ENCODE measurements around the gene ABCC1. TPM values are rescaled to one million over a fixed set of nuclear protein-coding genes. Genes with fewer than 3 reads are reported as not detected.
"Not testable (repeated sequence)": the region's sequence is repeated elsewhere in the genome, so short reads cannot be mapped to it uniquely, and the experiment has no call there.

Gene ABCC1
- total RNA-seq, 2 experiments from 2014 or later = 40.3 to 41.0 TPM

DNA sequence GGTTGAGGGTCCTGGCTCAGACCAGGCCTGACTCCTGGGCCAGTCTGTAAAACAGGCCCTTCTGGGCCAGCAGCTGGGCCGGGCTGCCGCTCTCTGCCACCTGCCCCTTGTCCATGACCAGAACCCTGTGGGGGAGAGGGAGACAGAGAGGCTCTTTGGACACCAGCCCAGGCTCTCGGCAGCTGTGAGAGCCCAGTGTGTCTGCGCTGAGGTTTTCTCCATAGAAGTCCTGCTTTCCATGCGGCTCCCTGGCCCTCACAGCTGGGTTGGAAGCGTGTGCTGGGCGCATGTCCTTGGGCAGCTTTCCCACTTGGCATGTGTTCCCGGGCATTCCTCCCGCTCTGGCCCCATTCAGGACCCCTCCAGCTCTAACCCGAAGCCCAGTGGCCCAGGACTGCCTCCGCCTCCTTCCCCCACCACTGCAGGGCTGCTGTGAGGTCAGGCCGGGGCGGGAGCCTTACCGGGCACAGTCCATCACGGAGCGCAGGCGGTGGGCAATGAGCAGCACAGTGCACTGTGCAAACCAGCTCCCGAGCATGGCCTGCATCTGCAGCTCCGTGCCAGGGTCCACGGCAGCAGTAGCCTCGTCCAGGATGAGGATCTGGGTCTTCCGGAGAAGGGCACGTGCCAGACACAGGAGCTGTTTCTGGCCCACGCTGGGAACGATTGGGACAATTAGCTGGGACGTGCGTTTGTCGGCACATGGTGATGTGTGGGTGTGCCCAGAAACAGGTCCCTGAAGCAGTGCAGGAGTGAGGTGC is 200.9 kb downstream of the ABCC1 start:
- Mint-ChIP-seq H3K27me3 (ENCODE audit: low read depth) (no peaks in the 10 kb centered on the region), H3K36me3 (ENCODE audit: low read depth) (no peaks in the 10 kb centered on the region), H3K9me3 (no peaks in the 10 kb centered on the region), H3K4me1 (ENCODE audit: low read depth) (no peaks in the 10 kb centered on the region), H3K27ac (no peak overlapping the region), H3K4me3 (no peak overlapping the region)
- DNase-seq = no peak
- intact Hi-C loops (cut with micrococcal nuclease) = no loop called here
- CTCF ChIA-PET = no interaction called here

DNA sequence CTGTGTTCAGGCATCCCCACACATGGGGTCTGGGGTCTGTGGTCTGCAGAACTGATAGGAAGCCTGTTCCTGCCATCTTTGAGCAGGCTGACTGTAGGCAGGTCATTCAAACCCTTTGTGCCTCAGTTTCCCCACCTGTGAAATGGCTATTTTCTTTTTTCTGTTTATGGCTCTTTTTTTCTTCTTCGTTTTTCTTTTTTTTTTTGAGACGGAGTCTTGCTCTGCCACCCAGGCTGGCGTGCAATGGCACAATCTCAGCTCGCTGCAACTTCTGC is 201.4 kb downstream of the ABCC1 start:
- intact Hi-C loops (cut with micrococcal nuclease) = no loop called here
- H3K27me3 Mint-ChIP-seq (ENCODE audit: low read depth) = no peaks in the 10 kb centered on the region
- no peaks in the 10 kb centered on the region for H3K36me3 Mint-ChIP-seq (ENCODE audit: low read depth)
- CTCF ChIA-PET = no interaction called here
- H3K27ac Mint-ChIP-seq = no peak overlapping the region
- no peaks in the 10 kb centered on the region for H3K4me1 Mint-ChIP-seq (ENCODE audit: low read depth)
- no peak overlapping the region for H3K4me3 Mint-ChIP-seq
- no peaks in the 10 kb centered on the region for H3K9me3 Mint-ChIP-seq
- no peak for DNase-seq

GRCh38 chr16:16151315-16151714 is 201.9 kb downstream of the ABCC1 start:
- no peaks in the 10 kb centered on the region for H3K9me3 Mint-ChIP-seq
- H3K4me1 Mint-ChIP-seq (ENCODE audit: low read depth) = no peaks in the 10 kb centered on the region
- DNase-seq = no peak
- no peak overlapping the region for H3K4me3 Mint-ChIP-seq
- H3K36me3 Mint-ChIP-seq (ENCODE audit: low read depth) = no peaks in the 10 kb centered on the region
- no peak overlapping the region for H3K27ac Mint-ChIP-seq
- CTCF ChIA-PET = no interaction called here
- intact Hi-C loops (cut with micrococcal nuclease) = no loop called here
- H3K27me3 Mint-ChIP-seq (ENCODE audit: low read depth) = no peaks in the 10 kb centered on the region

DNA sequence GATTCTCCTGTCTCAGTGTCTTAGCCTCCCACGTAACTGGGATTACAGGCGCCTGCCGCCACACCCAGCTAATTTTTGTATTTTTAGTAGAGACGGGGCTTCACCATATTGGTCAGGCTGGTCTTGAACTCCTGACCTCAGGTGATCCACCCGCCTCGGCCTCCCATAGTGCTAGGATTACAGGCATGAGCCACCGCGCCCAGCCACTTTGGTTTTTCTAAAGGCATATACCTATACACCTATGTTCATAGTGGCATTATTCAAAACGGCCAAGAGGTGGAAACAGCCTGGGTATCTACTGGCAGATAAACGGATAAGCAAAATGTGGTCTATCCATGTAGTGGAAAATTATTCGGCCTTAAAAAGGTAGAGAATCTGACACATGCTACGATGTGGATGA is 203.6 kb downstream of the ABCC1 start:
- H3K4me1 Mint-ChIP-seq (ENCODE audit: low read depth); H3K27ac Mint-ChIP-seq; H3K36me3 Mint-ChIP-seq (ENCODE audit: low read depth); DNase-seq; intact Hi-C loops (cut with micrococcal nuclease); H3K4me3 Mint-ChIP-seq; H3K9me3 Mint-ChIP-seq; CTCF ChIA-PET; H3K27me3 Mint-ChIP-seq (ENCODE audit: low read depth): not testable (repeated sequence)

GRCh38 chr16:16154281-16154951 is 205.0 kb downstream of the ABCC1 start:
- Mint-ChIP-seq H3K9me3 (peaks cover 12% of the 10 kb centered on the region), H3K27me3 (ENCODE audit: low read depth) (no peaks in the 10 kb centered on the region), H3K36me3 (ENCODE audit: low read depth) (no peaks in the 10 kb centered on the region), H3K4me1 (ENCODE audit: low read depth) (no peaks in the 10 kb centered on the region), H3K27ac (no peak overlapping the region), H3K4me3 (no peak overlapping the region)
- no peak for DNase-seq
- intact Hi-C loops (cut with micrococcal nuclease) = no loop called here
- CTCF ChIA-PET = interaction anchor here (0.6 kb wide), 2 partner anchors 9 to 26 kb away, joined by 4 to 5 read pairs; no protein-coding TSS in a partner anchor

DNA sequence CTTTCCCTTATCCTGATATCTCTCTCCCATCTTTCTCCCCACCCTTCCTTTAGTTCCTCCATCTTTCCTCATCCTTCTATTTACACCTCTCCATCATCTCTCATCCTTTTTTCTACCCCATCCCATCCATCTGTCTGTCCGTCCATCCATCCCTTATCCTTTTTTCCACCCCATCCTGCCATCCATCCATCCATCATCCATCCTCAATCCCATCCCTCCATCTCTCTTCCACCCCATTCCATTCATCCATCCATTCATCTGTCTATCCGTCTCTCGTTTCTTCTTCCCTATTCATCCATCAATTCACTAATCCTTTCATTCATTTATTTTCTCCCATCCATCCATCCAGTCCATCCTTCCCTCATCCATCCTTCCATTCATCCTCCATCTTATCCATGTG is 205.8 kb downstream of the ABCC1 start:
- no peak for DNase-seq
- H3K4me3 Mint-ChIP-seq = no peak overlapping the region
- H3K27ac Mint-ChIP-seq = no peak overlapping the region
- H3K9me3 Mint-ChIP-seq = peaks cover 19% of the 10 kb centered on the region
- no peaks in the 10 kb centered on the region for H3K27me3 Mint-ChIP-seq (ENCODE audit: low read depth)
- intact Hi-C loops (cut with micrococcal nuclease) = no loop called here
- no peaks in the 10 kb centered on the region for H3K36me3 Mint-ChIP-seq (ENCODE audit: low read depth)
- H3K4me1 Mint-ChIP-seq (ENCODE audit: low read depth) = no peaks in the 10 kb centered on the region
- CTCF ChIA-PET = no interaction called here

DNA sequence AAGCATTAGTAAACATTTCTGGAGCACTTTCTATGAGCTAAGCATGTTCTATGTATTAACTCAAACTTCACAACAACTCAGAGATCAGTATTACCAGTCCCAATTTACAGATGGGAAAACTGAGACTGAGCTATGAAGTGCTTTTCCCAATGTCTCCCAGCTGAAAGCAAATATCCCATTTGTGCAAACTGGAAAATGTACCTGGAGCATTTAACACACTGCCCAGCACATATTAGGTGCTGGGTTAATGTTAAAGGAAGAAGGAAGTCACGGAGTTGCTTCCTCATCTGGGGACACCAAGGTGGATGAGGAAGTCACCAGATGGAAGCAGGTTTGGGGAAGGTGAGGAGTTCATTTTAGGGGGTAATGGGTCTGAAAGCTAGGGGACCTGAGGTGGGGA is 207.8 kb downstream of the ABCC1 start:
- DNase-seq = no peak
- no peak overlapping the region for H3K4me3 Mint-ChIP-seq
- H3K27me3 Mint-ChIP-seq (ENCODE audit: low read depth) = no peaks in the 10 kb centered on the region
- CTCF ChIA-PET = no interaction called here
- H3K36me3 Mint-ChIP-seq (ENCODE audit: low read depth) = no peaks in the 10 kb centered on the region
- H3K4me1 Mint-ChIP-seq (ENCODE audit: low read depth) = no peaks in the 10 kb centered on the region
- H3K27ac Mint-ChIP-seq = no peak overlapping the region
- peaks cover 19% of the 10 kb centered on the region for H3K9me3 Mint-ChIP-seq
- intact Hi-C loops (cut with micrococcal nuclease) = no loop called here

- H3K4me3 Mint-ChIP-seq = no peak overlapping the region
- intact Hi-C loops (cut with micrococcal nuclease) = no loop called here
- H3K4me1 Mint-ChIP-seq (ENCODE audit: low read depth) = no peaks in the 10 kb centered on the region
- peaks cover 19% of the 10 kb centered on the region for H3K9me3 Mint-ChIP-seq
- no peak for DNase-seq
- H3K27ac Mint-ChIP-seq = no peak overlapping the region
- no peaks in the 10 kb centered on the region for H3K36me3 Mint-ChIP-seq (ENCODE audit: low read depth)
- CTCF ChIA-PET = interaction anchor here (0.6 kb wide), 1 partner anchor 124 kb away, joined by 3 read pairs; no protein-coding TSS in a partner anchor
- no peaks in the 10 kb centered on the region for H3K27me3 Mint-ChIP-seq (ENCODE audit: low read depth)
These were observed 208.8 kb downstream of the ABCC1 start for GRCh38 chr16:16158082-16158658.

DNA sequence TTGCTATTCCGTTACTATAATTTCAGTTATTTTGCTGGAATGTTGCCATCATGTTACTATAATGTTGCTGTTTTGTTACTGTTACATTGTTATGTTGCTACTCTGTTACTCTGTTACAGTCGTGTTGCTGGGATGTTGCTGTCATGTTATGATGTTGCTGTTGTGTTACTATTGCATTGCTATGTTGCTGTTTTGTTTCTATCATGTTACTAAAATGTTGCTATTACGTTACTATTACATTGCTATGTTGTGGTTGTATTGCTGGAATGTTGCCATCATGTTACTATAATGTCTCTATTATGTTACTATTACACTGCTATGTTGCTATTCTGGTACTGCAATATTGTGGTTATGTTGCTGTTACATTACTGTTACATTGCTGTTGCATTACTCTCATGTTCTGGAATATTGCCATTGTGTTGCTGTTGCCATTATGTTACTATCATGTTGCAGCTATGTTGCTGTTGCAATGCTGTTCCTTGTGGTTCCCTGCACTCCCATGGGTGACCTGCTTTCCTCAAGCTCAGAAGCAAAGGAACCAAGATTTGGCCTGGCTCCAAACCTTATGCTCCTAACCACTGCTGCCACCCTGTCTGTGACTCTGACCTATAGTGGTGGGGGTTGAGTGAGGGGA is 209.4 kb downstream of the ABCC1 start:
- Mint-ChIP-seq H3K9me3 (peaks cover 19% of the 10 kb centered on the region), H3K36me3 (ENCODE audit: low read depth) (no peaks in the 10 kb centered on the region), H3K27me3 (ENCODE audit: low read depth) (no peaks in the 10 kb centered on the region), H3K4me3 (no peak overlapping the region), H3K4me1 (ENCODE audit: low read depth) (no peaks in the 10 kb centered on the region), H3K27ac (no peak overlapping the region)
- intact Hi-C loops (cut with micrococcal nuclease) = no loop called here
- CTCF ChIA-PET = no interaction called here
- no peak for DNase-seq

DNA sequence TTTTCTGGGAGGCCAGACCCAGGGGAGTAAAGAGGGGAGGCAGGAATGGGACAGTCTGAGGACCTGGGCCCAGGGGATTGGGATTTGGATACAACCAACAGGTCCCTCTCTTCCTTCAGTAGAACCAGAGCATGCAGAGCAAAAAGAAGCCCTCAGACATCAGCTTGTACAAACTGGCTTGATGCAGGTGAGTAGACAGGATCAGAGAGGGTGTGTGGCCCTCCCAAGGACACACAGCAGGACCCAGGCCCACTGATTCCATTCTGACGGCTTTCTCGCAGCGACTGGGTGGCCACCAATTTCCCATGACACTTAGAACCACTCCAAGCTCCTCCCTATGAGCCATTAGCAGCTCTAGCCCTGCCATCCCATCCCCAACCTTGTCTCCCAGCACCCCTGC is 210.2 kb downstream of the ABCC1 start:
- H3K27me3 Mint-ChIP-seq (ENCODE audit: low read depth) = no peaks in the 10 kb centered on the region
- CTCF ChIA-PET = no interaction called here
- no peaks in the 10 kb centered on the region for H3K4me1 Mint-ChIP-seq (ENCODE audit: low read depth)
- intact Hi-C loops (cut with micrococcal nuclease) = no loop called here
- H3K9me3 Mint-ChIP-seq = peaks cover 19% of the 10 kb centered on the region
- no peak for DNase-seq
- no peak overlapping the region for H3K27ac Mint-ChIP-seq
- H3K36me3 Mint-ChIP-seq (ENCODE audit: low read depth) = no peaks in the 10 kb centered on the region
- no peak overlapping the region for H3K4me3 Mint-ChIP-seq

GRCh38 chr16:16161319-16161718 is 211.9 kb downstream of the ABCC1 start:
- intact Hi-C loops (cut with micrococcal nuclease) = no loop called here
- no peak for DNase-seq

DNA sequence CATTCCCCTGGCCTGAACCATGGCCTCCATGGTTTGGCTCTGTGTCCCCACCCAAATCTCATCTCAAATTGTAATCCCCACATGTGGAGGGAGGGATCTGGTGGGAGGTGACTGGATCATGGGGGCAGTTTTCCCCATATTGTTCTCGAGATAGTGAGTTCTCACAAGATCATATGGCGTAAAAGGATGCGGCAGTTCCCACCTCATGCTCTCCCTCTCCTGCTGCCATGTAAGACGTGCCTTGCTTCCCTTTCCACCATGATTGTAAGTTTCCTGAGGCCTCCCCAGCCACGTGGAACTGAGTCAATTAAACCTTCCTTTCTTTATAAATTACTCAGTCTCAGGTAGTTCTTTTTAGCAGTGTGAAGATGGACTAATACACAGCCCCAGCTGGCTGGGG is 212.4 kb downstream of the ABCC1 start:
- H3K27me3 Mint-ChIP-seq (ENCODE audit: low read depth); H3K4me1 Mint-ChIP-seq (ENCODE audit: low read depth); H3K36me3 Mint-ChIP-seq (ENCODE audit: low read depth); H3K27ac Mint-ChIP-seq; DNase-seq; CTCF ChIA-PET; intact Hi-C loops (cut with micrococcal nuclease); H3K4me3 Mint-ChIP-seq: not testable (repeated sequence)
- peaks cover 19% of the 10 kb centered on the region for H3K9me3 Mint-ChIP-seq

More at GRCh38 chr16:16161319-16161718, 211.9 kb downstream of the ABCC1 start:
- Mint-ChIP-seq H3K27ac (no peak overlapping the region), H3K27me3 (ENCODE audit: low read depth) (no peaks in the 10 kb centered on the region), H3K4me1 (ENCODE audit: low read depth) (no peaks in the 10 kb centered on the region), H3K9me3 (peaks cover 19% of the 10 kb centered on the region), H3K4me3 (no peak overlapping the region), H3K36me3 (ENCODE audit: low read depth) (no peaks in the 10 kb centered on the region)
- CTCF ChIA-PET = no interaction called here

- CTCF ChIA-PET = no interaction called here
- DNase-seq = no peak
- intact Hi-C loops (cut with micrococcal nuclease) = no loop called here
- Mint-ChIP-seq H3K27me3 (ENCODE audit: low read depth) (no peaks in the 10 kb centered on the region), H3K4me1 (ENCODE audit: low read depth) (no peaks in the 10 kb centered on the region), H3K36me3 (ENCODE audit: low read depth) (no peaks in the 10 kb centered on the region), H3K27ac (no peak overlapping the region), H3K4me3 (no peak overlapping the region), H3K9me3 (peaks cover 19% of the 10 kb centered on the region)
These were observed 213.2 kb downstream of the ABCC1 start for GRCh38 chr16:16162591-16162990.

All from activated naive CD4-positive, alpha-beta T cell treated with anti-CD3 and anti-CD28 coated beads for 36 hours (primary cell).